H1 (cell line): ENCODE data around the gene MCCC1.

ENCODE experiments used
- CHD1 ChIP-seq: IDR thresholded peaks from 2 replicates; pipeline ENCODE4 v1.6.1; 2012; ENCODE audit warnings: low read depth, low read length, improper control_type of control experiment
- EP300 ChIP-seq, 2 experiments: IDR thresholded peaks; 1 replicate in 1 of 2; 2 replicates in 1 of 2; pipeline ENCODE4 v1.6.1; 2011 to 2012; ENCODE audit warnings: low read depth in 2 of 2, low read length in 2 of 2, mild to moderate bottlenecking in 2 of 2, borderline replicate concordance in 1 of 2, inconsistent platforms in 1 of 2, moderate library complexity in 1 of 2
- HDAC2 ChIP-seq, 2 experiments: fragments of 300-600 bp in 1 of 2; sonication (generic) in 1 of 2; IDR thresholded peaks; 2 replicates each; pipeline ENCODE4 v1.6.1; 2011 to 2012; ENCODE audit warnings: low read depth in 2 of 2, low read length in 2 of 2, mild to moderate bottlenecking in 2 of 2, moderate library complexity in 2 of 2, borderline replicate concordance in 1 of 2, inconsistent platforms in 1 of 2
- POLR2A ChIP-seq, 2 experiments: IDR thresholded peaks; 1 replicate in 1 of 2; 2 replicates in 1 of 2; pipeline ENCODE4 v1.6.1; 2011; ENCODE audit warnings: low read depth in 2 of 2, low read length in 2 of 2, mild to moderate bottlenecking in 2 of 2; ENCODE audit errors: control extremely low read depth in 1 of 2
- POLR2AphosphoS5 ChIP-seq: IDR thresholded peaks from 2 replicates; pipeline ENCODE4 v1.6.1; 2011; ENCODE audit warnings: low read depth, low read length
- TF ChIP-seq, protein P1 (sequence below), 3 experiments: IDR thresholded peaks; 1 replicate in 2 of 3; 2 replicates in 1 of 3; pipeline versions ENCODE4 v1.5.1 to v1.6.1; 2011; ENCODE audit warnings: low read length in 3 of 3, mild to moderate bottlenecking in 3 of 3, inconsistent platforms in 2 of 3, low read depth in 1 of 3, moderate library complexity in 1 of 3; ENCODE audit not compliant: insufficient read depth in 1 of 3; ENCODE audit errors: control extremely low read depth in 1 of 3
- TF ChIP-seq, protein P2 (sequence below): IDR thresholded peaks from 2 replicates; pipeline ENCODE4 v1.6.1; 2011; ENCODE audit warnings: low read depth, mild to moderate bottlenecking, low read length; ENCODE audit not compliant: insufficient read depth

DNA sequence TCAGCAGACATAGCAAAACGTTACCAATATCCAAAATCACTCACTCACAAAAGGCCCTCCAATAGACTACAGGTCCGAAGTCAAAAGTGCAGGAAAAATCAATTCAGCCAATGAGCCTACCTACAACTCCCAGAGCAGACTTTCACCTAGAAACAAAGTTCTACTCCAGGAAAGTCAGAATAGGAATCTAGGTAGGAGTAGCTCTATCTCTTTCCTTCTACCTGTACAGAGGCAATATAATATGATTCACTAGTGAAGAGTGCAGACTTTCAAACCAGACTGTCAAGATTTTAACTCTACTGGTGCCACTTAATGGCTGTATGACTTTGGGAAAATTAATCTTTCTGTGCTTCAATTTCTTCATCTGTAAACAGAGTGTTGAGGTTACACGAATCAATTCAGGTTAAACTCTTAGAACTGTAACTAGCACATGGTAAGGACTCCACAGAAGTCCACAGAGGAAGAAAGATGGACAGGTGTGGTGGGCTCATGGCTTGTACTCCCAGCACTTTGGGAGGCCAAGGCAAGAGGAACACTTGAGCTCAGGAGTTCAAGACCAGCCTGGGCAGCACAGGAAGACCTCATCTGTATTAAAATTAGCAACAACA is 128.4 kb downstream of the MCCC1 start:
- TF ChIP-seq EP300 (IDR thresholded peaks at IDR 0.05; ENCODE audit: borderline replicate concordance in 1 of 2, low read depth in 2 of 2, low read length in 2 of 2) (no peak), POLR2A (IDR thresholded peaks at IDR 0.05; ENCODE audit: control extremely low read depth in 1 of 2, low read depth in 2 of 2, low read length in 2 of 2) (no peak), POLR2AphosphoS5 (no peak), CHD1 (no peak), HDAC2 (IDR thresholded peaks at IDR 0.05; ENCODE audit: borderline replicate concordance in 1 of 2, low read depth in 2 of 2, low read length in 2 of 2) (no peak)
- TF ChIP-seq, protein P1, sequence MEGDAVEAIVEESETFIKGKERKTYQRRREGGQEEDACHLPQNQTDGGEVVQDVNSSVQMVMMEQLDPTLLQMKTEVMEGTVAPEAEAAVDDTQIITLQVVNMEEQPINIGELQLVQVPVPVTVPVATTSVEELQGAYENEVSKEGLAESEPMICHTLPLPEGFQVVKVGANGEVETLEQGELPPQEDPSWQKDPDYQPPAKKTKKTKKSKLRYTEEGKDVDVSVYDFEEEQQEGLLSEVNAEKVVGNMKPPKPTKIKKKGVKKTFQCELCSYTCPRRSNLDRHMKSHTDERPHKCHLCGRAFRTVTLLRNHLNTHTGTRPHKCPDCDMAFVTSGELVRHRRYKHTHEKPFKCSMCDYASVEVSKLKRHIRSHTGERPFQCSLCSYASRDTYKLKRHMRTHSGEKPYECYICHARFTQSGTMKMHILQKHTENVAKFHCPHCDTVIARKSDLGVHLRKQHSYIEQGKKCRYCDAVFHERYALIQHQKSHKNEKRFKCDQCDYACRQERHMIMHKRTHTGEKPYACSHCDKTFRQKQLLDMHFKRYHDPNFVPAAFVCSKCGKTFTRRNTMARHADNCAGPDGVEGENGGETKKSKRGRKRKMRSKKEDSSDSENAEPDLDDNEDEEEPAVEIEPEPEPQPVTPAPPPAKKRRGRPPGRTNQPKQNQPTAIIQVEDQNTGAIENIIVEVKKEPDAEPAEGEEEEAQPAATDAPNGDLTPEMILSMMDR (IDR thresholded peaks at IDR 0.05; ENCODE audit: control extremely low read depth in 1 of 3, insufficient read depth in 1 of 3, low read depth in 1 of 3, low read length in 3 of 3), result no peak
- TF ChIP-seq, protein P2, sequence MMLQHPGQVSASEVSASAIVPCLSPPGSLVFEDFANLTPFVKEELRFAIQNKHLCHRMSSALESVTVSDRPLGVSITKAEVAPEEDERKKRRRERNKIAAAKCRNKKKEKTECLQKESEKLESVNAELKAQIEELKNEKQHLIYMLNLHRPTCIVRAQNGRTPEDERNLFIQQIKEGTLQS, result no peak
